ENCODE results near the gene SEC16B. TPM values are rescaled to one million over a fixed set of nuclear protein-coding genes. Genes with fewer than 3 reads are reported as not detected.

SEC16B gene
- total and polyA plus RNA-seq, 8 donors = 3.3 to 53.9 (median 13.4) TPM

DNA sequence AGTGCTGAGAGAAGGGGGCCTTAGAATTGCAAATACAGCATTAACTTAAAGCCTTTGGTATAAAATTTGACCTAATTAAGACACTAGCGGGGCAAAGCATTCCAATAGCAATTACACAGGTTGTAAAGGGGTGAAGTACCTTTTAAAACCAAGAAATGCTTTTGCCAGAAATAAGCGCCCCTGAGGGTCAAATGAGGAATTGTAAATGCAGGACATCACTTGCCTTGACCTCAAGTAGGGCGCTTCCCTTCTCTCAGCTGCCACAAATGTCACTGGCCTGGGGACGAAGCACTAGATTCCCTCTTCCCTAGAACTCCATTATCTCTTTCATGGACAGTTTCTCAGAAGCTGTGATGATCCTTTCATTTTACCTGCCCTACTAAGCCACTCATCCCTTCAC is 48.3 kb downstream of the SEC16B start:
- TF ChIP-seq POLR2AphosphoS5 (IDR thresholded peaks at IDR 0.05) = no peak
- TF ChIP-seq, protein P1, sequence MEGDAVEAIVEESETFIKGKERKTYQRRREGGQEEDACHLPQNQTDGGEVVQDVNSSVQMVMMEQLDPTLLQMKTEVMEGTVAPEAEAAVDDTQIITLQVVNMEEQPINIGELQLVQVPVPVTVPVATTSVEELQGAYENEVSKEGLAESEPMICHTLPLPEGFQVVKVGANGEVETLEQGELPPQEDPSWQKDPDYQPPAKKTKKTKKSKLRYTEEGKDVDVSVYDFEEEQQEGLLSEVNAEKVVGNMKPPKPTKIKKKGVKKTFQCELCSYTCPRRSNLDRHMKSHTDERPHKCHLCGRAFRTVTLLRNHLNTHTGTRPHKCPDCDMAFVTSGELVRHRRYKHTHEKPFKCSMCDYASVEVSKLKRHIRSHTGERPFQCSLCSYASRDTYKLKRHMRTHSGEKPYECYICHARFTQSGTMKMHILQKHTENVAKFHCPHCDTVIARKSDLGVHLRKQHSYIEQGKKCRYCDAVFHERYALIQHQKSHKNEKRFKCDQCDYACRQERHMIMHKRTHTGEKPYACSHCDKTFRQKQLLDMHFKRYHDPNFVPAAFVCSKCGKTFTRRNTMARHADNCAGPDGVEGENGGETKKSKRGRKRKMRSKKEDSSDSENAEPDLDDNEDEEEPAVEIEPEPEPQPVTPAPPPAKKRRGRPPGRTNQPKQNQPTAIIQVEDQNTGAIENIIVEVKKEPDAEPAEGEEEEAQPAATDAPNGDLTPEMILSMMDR (IDR thresholded peaks at IDR 0.05) = no peak
- H3K27me3 ChIP-seq = no peaks in the 10 kb centered on the region
- no peaks in the 10 kb centered on the region for H3K4me1 ChIP-seq
- no peaks in the 10 kb centered on the region for H3K36me3 ChIP-seq
- H3K27ac ChIP-seq = no peak overlapping the region
- H3K9me3 ChIP-seq = no peaks in the 10 kb centered on the region
- WGBS, 5 donors = 82 to 91% (median 87%) methylated on average over 4 of the region's 4 CpGs
- intact Hi-C loops (cut with DNase I; ENCODE audit: low total_unique reads) = no loop called here
- DNase-seq = no peak
- H3K4me3 ChIP-seq = no peak overlapping the region

DNA sequence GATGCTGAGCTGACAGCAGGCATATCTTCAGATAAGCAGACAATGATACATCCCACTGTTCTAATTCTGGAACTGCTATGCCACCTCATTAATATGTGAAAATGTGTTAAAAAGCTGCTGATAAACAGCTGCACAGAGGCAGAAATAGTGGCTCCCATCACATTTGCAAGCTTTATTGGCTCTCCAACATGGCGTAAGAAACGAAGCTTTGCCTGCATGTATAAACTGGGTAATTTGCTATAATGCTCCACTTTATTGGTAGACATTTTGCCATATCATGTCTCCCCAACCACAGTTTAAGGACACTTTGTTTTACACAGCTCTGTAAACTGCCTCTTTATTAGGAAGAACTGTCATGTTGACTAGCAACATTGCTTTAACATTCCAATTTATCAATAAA is 49.8 kb downstream of the SEC16B start:
- no peak for DNase-seq
- TF ChIP-seq, protein P1 (IDR thresholded peaks at IDR 0.05) = no peak
- TF ChIP-seq EP300 (IDR thresholded peaks at IDR 0.05) (no peak), POLR2AphosphoS5 (IDR thresholded peaks at IDR 0.05) (no peak), POLR2A (IDR thresholded peaks at IDR 0.05) (no peak)
- Histone ChIP-seq H3K27me3 (no peaks in the 10 kb centered on the region), H3K27ac (no peak overlapping the region), H3K36me3 (no peaks in the 10 kb centered on the region), H3K4me1 (no peaks in the 10 kb centered on the region), H3K9me3 (no peaks in the 10 kb centered on the region), H3K4me3 (no peak overlapping the region)
- WGBS, 5 donors = 90 to 100% (median 94%) methylated on average over 2 of the region's 2 CpGs
- intact Hi-C loops (cut with DNase I; ENCODE audit: low total_unique reads) = no loop called here

DNA sequence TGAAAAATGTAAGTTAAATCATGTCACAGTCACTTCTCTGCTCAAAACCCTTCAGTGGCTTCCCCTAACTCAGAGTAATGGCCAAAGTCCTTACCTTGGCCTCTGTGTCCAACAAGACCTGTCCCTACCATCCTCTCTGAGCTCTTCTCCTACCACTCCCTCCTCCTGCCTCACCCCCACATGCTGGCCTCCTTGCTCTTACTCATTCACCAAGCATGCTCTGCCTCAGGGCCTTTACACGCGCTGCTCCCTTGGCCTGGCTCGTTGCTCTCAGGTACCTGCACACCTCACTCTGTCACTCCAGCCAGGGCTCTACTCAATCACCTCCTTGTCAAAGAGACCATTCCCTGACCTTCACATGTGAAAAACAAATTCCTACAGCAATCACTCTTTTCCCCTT is 54.2 kb downstream of the SEC16B start:
- H3K27ac ChIP-seq = no peak overlapping the region
- DNase-seq = no peak
- no peak overlapping the region for H3K4me3 ChIP-seq
- 87 to 95% (median 90%) methylated on average over 3 of the region's 3 CpGs for WGBS, 5 donors
- H3K27me3 ChIP-seq = no peaks in the 10 kb centered on the region
- H3K36me3 ChIP-seq = no peaks in the 10 kb centered on the region
- intact Hi-C loops (cut with DNase I; ENCODE audit: low total_unique reads) = no loop called here
- no peak for TF ChIP-seq POLR2A (IDR thresholded peaks at IDR 0.05)
- TF ChIP-seq POLR2AphosphoS5 (IDR thresholded peaks at IDR 0.05) = no peak
- TF ChIP-seq, protein P1 (IDR thresholded peaks at IDR 0.05) = no peak
- TF ChIP-seq EP300 (IDR thresholded peaks at IDR 0.05) = no peak
- H3K9me3 ChIP-seq = no peaks in the 10 kb centered on the region
- peaks cover 0 to 6% (median 2%) of the 10 kb centered on the region in 4 donors for H3K4me1 ChIP-seq

DNA sequence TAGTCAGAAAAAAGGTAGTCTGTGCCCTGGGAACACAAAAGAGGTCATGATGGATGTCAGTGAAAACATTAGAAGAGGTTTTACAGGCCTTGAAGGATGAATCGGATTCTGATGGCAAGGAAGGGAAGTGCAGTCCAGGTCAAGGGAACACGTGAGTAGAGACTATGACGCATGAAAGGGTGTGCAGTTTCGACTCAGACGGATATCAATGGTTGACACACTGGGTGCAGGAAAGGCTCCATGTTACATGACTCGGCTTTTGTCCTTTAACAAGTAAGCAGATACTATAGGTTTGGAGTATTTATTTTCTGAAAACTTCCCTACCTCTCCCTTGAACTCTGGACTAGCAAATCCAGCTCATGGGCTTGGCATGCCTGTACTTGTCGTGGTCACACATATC is 55.3 kb downstream of the SEC16B start:
- H3K27ac ChIP-seq = no peak overlapping the region
- intact Hi-C loops (cut with DNase I; ENCODE audit: low total_unique reads) = no loop called here
- peaks cover 0 to 4% (median 0%) of the 10 kb centered on the region in 3 donors for H3K27me3 ChIP-seq
- no peaks in the 10 kb centered on the region for H3K9me3 ChIP-seq
- DNase-seq = no peak
- H3K36me3 ChIP-seq = no peaks in the 10 kb centered on the region
- TF ChIP-seq, protein P1 (IDR thresholded peaks at IDR 0.05) = no peak
- TF ChIP-seq POLR2AphosphoS5 (IDR thresholded peaks at IDR 0.05) (no peak), EP300 (IDR thresholded peaks at IDR 0.05) (no peak), POLR2A (IDR thresholded peaks at IDR 0.05) (no peak)
- H3K4me3 ChIP-seq = no peak overlapping the region
- WGBS, 5 donors = 83 to 92% (median 86%) methylated on average over 7 of the region's 7 CpGs
- peaks cover 0 to 6% (median 2%) of the 10 kb centered on the region in 4 donors for H3K4me1 ChIP-seq
